GM21423 (cell line): Measurements from ENCODE around the gene SRD5A2.

Experiments
- ATAC-seq: cut with Tn5 transposase; IDR thresholded peaks from one replicate; pipeline ENCODE4 v1.9.1; 2021; ENCODE audit warnings: mild to moderate bottlenecking, moderate library complexity; ENCODE audit not compliant: unreplicated experiment

The SRD5A2 gene, protein sequence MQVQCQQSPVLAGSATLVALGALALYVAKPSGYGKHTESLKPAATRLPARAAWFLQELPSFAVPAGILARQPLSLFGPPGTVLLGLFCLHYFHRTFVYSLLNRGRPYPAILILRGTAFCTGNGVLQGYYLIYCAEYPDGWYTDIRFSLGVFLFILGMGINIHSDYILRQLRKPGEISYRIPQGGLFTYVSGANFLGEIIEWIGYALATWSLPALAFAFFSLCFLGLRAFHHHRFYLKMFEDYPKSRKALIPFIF

DNA sequence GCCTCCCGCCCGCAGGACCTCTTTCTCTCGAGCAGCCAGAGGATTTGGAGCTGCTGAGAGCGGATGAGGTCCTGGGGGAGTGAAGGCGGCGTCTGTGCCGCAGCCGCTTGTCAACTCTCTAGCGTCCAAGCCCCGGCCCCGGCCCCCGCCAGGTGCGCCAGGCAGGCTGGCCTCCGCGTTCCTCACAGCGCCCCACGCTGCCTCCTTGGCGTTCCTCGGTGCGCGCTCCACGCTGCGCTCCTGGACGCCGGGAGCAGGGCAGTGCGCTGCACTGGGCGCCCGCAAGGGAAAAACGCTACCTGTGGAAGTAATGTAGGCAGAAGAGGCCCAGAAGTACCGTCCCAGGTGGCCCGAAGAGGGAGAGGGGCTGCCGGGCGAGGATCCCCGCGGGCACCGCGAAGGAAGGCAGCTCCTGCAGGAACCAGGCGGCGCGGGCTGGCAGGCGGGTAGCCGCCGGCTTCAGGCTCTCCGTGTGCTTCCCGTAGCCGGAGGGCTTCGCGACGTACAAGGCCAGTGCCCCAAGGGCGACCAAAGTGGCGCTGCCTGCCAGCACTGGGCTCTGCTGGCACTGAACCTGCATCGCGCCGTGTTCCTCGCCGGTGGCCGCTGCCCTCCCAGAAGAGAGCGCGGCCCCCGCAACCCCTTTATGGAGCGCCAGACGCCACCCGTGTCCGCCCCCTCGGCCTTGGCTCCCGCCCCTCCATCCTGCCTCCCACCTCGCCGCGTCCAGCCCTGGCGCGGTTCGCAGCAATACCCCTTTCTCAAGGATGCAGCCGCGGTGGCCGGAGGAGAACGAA, at the start of gene SRD5A2:
Gene SRD5A2, minus strand, starts transcription at position 618 of the 797 bp plus-strand sequence. Its CDS starts 38 bp downstream, at position 580.
- ATAC-seq, result no peak

DNA sequence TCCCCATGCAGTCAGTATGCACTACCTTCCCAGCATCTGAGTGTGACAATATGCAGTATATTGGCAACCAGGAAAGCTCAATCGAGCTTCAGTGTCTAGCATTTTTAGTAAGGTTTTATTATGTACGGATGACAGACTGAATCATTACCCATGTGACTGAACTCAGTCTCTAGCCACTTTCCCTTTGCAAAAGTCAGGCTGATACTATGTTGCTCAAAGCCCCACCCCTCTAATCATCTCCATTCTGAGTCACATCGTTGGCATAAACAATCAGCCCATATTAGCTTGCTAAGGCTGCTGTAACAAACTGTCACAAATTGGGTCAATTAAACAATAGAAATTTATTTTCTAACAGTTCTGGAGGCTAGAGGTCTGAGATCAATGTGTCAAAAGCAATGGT, 25.8 kb upstream of the SRD5A2 start:
- no peak for ATAC-seq

DNA sequence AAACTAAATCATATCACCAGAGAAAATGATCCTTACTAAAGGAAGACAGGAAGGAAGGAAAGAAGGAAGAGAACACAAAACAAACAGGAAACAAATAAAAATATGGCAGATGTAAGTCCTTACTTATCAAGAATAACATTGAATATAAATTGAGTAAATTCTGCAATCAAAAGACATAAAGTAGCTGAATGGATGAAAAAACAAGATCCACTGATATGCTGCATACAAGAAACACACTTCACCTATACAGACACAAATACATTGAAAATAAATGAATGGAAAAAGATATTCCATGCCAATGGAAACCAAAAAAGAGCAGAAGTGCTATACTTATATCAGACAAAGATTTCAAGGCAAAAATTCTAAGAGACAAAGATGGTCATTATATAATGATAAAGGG, 18.0 kb upstream of the SRD5A2 start:
- ATAC-seq, result no peak

DNA sequence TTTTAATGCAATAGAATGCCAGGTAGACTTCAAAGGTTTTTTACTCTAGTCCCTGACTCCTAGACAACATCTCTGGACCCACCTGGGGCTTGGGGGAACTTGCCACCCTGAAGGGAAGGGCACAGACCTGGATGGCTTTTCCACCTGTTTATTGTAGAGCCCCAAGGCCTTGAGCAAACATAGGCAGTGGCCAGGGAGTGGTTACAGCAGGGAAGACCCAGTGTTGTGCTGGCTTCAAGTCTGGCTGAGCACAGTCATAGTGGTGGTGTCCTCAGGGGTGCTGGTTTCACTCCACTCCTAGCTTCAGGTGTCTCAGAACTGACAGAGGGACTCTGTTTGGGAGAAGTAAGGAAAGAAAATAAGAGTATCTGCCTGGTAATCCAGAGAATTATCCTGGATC, 5.5 kb upstream of the SRD5A2 start:
- no peak for ATAC-seq

DNA sequence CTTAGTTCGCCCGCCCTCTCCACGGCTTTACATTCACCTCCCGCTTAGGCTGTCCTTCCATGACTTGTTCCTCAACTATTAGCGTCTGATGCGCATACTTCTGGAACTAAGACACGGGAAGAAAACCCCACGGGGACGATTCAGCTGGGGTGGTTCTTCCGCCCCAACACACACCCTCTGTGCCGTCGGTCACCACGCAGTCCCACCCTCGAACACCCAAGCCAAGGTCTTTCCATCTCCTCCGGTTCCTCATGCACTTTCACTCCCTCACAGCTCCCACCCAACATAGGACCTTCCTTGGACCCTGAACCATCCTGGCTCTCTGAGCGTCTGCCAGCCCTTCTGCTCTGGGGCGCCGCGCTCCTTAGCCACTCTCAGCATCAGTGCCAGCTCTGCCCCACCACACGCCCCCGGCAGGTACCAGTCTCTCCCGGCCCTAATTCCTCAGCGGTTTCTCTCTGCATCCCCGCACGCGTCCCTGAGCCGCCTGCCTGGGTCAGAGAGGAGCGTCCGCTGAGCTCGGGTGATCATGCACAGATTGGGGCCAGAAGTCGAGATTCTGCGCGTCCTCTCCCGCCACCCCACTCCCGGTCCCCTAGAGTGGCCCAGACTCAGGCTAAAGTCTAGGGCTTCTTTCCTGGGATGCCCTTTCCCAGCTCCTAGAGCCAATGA, 522 bp upstream of the SRD5A2 start:
- ATAC-seq, result no peak

DNA sequence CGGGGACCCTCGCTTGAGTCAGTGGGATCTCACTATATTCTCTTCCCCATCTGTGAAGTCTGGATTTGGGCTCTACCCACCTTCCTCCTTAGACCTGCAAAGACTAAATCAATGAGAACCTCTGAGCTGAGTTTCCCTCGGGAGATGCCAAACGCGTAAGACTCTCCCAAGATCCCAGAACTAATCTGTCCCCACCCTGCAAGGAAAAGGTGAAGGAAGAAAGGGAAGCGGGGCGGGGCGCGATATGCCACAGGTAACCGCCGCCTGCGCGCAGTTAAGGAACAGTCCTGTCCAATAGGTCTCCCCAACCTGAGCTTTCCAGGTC, 780 bp downstream of the SRD5A2 start:
- ATAC-seq, result no peak

DNA sequence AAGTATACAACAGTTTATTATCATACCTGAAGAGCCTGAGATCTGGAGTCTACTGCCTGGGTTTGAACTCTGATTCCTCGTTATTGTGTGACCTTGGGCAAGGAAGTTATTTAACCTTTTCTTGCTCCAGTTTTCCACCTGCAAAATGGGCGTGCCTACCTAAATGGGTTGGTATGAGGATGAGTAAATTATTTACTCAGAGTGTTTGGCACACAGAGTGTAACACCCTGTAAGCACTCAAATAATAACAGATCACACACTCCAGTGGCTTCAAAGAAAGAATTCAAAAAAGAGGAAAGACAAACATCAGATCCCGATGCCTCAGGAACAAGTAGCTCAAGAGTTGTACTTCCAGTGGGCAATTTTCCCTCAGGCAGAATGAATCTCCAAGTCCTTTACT, 2.4 kb downstream of the SRD5A2 start:
- no peak for ATAC-seq

DNA sequence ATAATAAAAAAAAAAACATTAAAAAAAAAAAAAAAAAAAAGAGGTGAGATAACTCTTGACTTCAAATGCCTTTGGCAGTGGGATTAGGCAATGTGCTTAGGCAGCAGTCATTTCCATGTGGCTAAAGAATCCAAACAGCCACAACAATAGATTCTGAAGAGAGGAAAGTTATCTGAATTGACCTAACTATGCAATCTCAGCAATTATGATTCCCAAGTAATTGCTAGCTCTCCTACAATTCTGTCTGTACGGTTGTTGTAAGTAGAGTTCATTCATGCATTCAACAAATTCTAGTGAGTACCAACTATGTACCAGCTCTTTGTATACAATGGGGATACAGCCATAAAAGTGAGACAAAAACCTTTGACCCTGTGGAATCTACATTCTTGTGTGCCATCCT, 3.6 kb downstream of the SRD5A2 start:
- ATAC-seq, result no peak

DNA sequence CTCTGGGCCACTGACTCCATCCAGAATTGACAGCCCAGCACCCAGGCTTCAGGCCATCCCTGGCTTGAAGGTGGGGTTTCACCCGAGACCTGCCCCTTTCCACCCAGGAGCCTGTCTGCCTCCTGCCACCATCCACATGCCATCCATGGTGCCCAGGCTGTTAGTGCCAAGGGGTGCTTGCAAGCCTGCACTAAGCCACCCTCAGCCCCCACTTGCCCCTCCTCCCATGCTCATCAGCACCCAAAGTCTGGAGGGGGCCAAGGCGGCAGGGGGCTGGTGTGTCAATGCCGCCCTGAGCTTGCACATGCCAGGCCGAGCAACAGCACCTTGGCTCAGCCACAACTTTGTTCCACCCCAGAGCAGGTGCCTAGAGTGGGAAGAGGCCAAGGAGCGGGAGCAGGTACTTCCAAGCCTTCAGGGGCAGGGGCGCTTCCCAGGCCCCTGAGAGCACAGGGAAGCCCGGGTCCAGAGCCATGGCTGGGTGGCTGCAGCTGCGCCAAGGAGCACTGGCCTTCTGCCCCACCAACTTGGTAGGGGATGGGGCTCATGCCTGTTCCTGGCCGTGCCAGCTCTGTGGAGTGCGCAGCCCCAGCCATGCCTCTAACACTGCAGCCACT, 12.0 kb downstream of the SRD5A2 start:
- ATAC-seq, result no peak

DNA sequence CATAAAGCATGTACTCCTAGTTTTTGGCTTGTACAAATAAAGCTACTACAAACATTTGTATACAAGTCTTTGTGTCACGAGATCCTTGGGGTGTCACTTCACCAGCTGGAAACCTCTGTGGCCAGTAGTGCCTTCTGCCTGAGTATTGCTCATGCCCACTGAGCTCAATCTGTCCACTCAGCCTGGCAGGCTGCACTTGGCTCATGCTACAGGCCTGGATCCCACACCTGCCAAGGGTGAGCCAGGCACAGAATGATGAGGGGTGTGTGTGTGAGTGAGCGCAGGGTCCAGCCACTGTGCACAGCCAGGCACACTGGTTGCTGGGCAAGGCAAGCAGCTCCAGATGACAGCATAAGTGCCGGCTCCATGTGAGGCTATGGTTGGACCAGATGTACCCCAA, 13.1 kb downstream of the SRD5A2 start:
- no peak for ATAC-seq

DNA sequence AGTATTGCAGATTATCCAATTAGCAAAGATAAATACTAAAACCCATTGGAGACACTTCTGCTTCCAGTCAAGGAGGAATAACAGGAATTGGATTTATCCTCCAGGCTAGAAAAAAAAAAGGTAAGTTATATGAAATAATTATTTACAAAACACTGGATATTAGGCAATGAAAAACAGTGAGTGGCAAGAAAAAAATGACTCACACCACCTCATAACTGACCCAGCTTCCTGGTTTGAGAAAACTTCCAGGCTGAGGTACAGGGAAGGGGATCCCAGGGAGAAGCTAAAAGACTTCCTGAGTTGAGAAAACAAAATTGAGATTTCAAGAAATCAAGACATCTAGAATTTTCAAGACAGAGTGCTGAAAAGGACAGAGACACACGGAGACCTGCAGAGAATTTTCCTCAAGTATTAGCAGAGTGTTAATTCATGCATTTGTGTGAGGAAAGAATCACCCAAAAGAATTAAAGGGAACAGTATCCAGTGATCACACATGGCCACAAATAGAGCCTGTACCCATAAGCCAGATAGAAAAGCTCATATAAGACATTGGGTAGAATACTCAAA, 17.4 kb downstream of the SRD5A2 start:
- ATAC-seq, result no peak

DNA sequence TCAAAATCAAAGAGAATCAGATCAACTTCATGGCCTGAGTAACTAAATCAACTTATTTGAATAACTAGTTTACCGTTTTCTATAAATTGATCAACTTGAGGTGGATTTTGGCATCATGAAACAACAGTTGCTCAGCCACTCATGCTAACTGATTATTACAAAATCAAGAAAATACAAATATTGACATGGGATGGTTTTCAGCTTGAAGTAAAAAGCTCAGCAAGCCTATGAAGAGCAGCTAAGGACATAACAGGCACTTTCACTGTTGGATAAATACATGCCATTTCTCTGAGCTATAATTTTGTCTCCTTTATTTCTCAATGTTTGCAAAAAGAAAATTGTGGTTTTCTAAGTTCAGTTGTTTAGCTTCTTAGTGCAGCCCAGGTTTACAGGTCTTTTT, 18.9 kb downstream of the SRD5A2 start:
- no peak for ATAC-seq

DNA sequence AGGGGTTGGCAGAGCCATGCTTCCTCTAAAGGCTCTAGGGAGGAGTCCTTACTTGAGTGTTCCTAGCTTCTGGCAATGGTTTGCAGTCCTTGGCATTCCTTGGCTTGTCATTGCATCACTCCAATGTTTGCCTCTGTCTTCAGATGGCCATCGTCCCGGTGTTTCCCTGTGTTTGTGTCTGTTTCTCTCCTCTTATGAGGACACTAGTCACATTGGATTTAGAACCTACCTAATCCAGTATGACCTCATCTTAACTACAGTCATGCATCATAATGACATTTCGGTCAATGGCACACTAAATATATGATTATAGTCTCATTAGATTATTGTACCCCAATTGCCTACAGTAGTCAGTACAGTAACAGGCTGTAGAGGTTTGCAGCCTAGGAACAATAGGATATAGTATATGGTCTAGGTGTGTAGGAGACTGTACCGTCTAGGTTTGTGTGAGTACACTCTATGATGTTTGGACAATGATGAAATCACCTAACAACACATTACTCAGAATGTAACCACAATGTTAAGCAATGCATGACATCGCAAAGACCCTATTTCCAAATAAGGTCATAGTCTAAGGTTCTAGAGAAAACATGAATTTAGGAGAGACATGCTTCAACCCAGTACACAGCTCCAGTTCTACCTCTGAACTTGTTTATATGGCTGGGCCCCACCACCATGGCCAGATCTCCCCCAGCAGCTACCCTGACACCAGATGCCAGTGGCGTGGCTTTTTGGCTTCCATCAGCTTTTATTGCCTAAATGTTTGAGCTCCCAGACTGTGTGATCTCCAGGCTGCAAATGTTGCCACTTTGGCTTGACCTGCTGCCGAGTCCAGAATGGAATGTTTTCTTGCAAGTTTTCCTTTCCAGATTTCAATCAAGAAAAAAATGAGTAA, 22.1 kb downstream of the SRD5A2 start:
- ATAC-seq, result no peak

DNA sequence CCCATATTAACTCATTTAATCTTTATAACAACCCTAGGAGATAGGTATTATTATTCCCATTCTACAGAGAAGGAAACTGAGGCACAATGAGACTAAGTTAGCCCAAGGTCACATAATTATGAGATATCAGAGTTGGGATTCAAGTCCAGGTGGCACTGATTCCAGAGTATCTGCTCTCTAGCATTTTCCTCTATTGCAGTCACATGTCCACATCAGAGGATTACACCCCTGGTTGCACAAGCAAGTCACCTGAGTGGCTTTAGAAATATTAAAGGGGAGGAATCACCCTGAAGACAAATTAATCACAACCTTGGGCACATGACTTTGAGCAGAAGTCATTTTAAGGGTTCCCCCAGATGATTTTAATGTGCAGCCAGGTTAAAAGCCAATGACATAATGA, 23.8 kb downstream of the SRD5A2 start:
- no peak for ATAC-seq

DNA sequence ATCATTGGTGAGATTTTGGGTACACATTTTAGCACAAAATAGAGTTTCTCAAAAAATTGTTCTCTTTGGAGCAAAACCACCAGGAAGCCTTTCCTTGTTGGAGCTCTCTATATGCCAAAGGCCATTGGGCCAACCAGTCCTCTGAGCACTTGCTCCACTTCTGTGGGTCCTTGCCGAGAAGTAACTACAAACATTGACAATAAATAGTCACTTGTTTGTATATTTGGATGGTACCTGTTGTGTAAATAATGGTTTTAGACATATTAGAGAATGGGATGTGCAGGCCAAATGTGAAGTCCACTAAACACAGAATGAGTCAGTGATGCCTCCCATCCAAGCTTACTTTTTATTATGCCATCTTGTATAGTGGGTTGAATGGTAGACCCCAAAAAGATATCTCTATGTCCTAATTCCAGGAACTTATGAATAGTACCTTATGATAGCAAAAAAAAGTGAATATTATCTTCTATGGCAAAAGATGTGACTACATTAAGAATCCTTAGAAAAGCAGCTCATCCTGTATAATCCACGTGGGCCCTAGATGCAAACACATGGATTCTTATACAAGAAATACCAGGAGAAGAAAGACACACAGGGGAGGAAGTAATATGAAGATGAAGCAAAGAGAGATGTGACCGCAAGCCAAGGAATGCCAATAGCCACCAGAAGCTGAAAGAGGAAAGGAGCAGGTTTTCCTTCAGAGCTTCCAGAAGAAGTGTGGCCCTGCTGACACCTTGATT, 24.6 kb downstream of the SRD5A2 start:
- no peak for ATAC-seq

DNA sequence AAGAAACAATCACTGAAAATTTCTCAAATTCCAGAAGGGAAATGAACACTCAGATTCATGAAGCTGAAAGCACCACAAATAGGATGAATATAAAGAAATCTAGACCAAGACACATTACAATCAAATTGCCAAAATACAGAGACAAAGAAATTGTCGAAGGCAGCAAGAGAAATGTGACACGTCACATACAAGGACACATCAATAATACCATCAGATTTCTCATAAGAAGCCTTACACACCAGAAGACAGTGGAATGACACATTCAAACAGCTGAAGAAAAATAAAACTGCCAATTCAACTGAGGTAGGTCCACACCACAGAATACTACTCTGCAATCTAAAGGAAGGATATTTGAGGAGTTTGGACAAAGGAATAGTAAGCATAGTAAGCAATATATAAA, 27.4 kb downstream of the SRD5A2 start:
- ATAC-seq, result no peak

DNA sequence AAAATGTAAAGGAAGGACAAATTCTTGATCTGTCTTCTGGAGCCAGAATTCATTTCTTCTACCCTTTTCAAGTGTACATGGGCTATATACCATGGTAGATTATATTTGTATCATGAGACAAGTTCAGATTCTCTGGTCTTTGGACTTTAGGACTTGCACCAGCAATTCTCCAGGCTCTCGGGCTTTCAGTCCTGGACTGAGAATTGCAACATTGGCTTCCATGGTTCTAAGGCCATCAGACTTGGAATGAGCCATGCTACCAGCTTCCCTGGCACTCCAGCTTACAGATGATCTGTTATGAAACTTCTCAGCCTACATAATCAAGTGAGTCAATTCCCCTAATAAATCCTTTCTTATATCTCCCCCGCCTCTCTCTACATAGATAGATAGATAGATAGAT, 33.3 kb downstream of the SRD5A2 start:
- ATAC-seq, result no peak

DNA sequence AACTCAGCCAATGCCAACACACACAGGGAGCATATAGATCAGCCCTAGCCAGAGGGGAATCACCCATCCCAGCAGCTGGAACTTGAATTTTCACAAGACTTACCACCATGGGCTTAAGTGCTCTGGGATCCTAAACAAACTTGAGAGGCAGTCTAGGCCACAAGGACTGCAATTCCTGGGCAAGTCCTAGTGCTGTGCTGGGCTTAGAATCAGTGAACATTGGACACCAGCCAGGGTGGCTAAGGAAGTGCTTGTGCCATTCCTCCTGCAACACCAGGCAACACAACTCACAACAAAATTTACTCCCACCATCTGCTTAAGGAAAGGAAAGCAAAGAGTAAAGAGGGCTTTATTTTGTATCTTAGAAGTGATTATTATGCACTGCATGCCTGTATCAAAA, 38.9 kb downstream of the SRD5A2 start:
- no peak for ATAC-seq

DNA sequence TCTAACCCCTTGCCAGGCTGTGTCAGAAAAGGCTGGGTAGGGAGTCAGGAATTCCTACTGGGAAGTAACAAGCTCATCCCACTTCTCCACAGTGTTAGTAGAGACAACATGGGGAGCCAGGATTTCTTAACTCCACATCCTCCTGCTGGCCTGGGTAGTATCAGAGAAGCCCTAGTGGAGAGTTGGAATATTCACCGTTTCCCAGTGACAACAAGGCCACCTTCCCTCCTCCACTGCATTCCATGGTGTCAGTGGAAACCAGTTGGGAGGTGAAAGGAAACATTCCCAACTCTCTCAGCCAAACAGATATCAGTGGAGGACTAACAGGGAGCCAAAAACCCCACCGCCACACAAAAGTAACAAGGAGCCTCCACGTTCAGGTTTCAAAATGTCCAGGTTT, 41.2 kb downstream of the SRD5A2 start:
- ATAC-seq, result no peak

DNA sequence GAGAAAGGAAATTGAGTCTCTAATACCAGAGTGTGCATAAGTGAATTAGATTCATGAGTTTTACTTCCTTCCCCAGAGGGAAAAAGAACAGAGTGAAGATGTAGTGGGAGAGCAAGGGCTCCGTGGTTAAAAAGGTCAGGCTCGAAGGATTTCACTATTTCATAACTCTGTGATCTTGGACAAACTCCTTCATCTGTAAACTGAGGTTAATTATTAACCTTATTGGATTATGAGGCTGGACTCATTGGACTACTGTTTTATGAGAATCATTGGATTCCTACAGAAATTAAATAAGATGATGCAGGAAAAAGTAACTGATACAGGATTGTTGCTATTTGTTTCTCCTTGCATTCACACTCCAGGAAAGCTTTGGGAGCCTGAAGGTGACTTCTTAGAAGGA, 45.0 kb downstream of the SRD5A2 start:
- no peak for ATAC-seq
